Mammary epithelial cell (primary cell): ENCODE measurements around the gene ATP8A2.

Experiments
- CTCF ChIP-seq, 2 donors: IDR thresholded peaks in 1 of 2; conservative IDR thresholded peaks in 1 of 2; 2 replicates each; pipeline ENCODE4 v1.5.1; 2011 to 2012; ENCODE audit warnings: inconsistent platforms in 2 of 2, low read length in 2 of 2, mild to moderate bottlenecking in 2 of 2, control low read depth in 1 of 2, low read depth in 1 of 2; ENCODE audit not compliant: insufficient read depth in 1 of 2; ENCODE audit errors: extremely low read depth in 1 of 2
- EZH2 ChIP-seq: IDR thresholded peaks from 2 replicates; pipeline ENCODE4 v1.6.1; 2012; ENCODE audit warnings: low read length, inconsistent platforms, borderline replicate concordance

- TF ChIP-seq CTCF (conservative IDR thresholded peaks at IDR 0.05 in 1 of 2, IDR thresholded peaks at IDR 0.05 in 1 of 2; ENCODE audit: extremely low read depth in 1 of 2, insufficient read depth in 1 of 2, low read depth in 1 of 2, low read length in 2 of 2): no peak
- no peak for TF ChIP-seq EZH2
Observed at GRCh38 chr13:25910243-25910642, 538.5 kb downstream of the ATP8A2 start.
